Measurements from ENCODE around the gene AHI1.

- TF ChIP-seq POLR2A (IDR thresholded peaks at IDR 0.05; ENCODE audit: low read depth, low read length) (no peak), ZNF592 (IDR thresholded peaks at IDR 0.05) (no peak), CBFB (IDR thresholded peaks at IDR 0.05; ENCODE audit: low read depth) (no peak), POLR2AphosphoS5 (IDR thresholded peaks at IDR 0.05; ENCODE audit: low read length) (no peak), CTCF (IDR thresholded peaks at IDR 0.05 in 2 of 3, conservative IDR thresholded peaks at IDR 0.05 in 1 of 3; ENCODE audit: control insufficient read depth in 2 of 3, extremely low read depth in 1 of 3, insufficient read depth in 1 of 3, low read depth in 3 of 3, low read length in 3 of 3) (no peak), JUND (IDR thresholded peaks at IDR 0.05; ENCODE audit: low read depth, low read length) (no peak), ZNF24 (IDR thresholded peaks at IDR 0.05) (no peak), CREB1 (IDR thresholded peaks at IDR 0.05; ENCODE audit: low read depth) (no peak), E2F4 (IDR thresholded peaks at IDR 0.05; ENCODE audit: low read depth, low read length) (no peak)
Observed at GRCh38 chr6:135440087-135440792, 57.3 kb downstream of the AHI1 start.

Data from GM12878 (cell line).